ENCODE measurements around the gene CRY1.

CRY1 gene

GRCh38 chr12:106986625-106987389 lies 106.5 kb downstream of the CRY1 start, which contains the start of gene MTERF2:
Gene MTERF2, minus strand, starts transcription at chr12:106987146. Its CDS starts 8,432 bp downstream, at chr12:106978714.
- FAIRE-seq (no peak), DNase-seq (ENCODE audit: insufficient read length, low spot score) (peak; percentile 91)
- TF ChIP-seq, protein P1, sequence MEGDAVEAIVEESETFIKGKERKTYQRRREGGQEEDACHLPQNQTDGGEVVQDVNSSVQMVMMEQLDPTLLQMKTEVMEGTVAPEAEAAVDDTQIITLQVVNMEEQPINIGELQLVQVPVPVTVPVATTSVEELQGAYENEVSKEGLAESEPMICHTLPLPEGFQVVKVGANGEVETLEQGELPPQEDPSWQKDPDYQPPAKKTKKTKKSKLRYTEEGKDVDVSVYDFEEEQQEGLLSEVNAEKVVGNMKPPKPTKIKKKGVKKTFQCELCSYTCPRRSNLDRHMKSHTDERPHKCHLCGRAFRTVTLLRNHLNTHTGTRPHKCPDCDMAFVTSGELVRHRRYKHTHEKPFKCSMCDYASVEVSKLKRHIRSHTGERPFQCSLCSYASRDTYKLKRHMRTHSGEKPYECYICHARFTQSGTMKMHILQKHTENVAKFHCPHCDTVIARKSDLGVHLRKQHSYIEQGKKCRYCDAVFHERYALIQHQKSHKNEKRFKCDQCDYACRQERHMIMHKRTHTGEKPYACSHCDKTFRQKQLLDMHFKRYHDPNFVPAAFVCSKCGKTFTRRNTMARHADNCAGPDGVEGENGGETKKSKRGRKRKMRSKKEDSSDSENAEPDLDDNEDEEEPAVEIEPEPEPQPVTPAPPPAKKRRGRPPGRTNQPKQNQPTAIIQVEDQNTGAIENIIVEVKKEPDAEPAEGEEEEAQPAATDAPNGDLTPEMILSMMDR (IDR thresholded peaks at IDR 0.05; ENCODE audit: insufficient read depth, missing control alignments) = no peak

- TF ChIP-seq, protein P1 (IDR thresholded peaks at IDR 0.05; ENCODE audit: insufficient read depth, missing control alignments) = no peak
- no peak for FAIRE-seq
- DNase-seq (ENCODE audit: insufficient read length, low spot score) = no peak
These were observed 107.2 kb downstream of the CRY1 start for GRCh38 chr12:106986135-106986534.

GRCh38 chr12:106985479-106985878 lies 107.9 kb downstream of the CRY1 start:
- DNase-seq (ENCODE audit: insufficient read length, low spot score) (no peak), FAIRE-seq (no peak)
- TF ChIP-seq, protein P1 (IDR thresholded peaks at IDR 0.05; ENCODE audit: insufficient read depth, missing control alignments) = no peak

- FAIRE-seq (no peak), DNase-seq (ENCODE audit: insufficient read length, low spot score) (no peak)
- TF ChIP-seq, protein P1 (IDR thresholded peaks at IDR 0.05; ENCODE audit: insufficient read depth, missing control alignments) = no peak
These were observed 108.7 kb downstream of the CRY1 start for GRCh38 chr12:106984588-106985137.

- DNase-seq (ENCODE audit: insufficient read length, low spot score) (no peak), FAIRE-seq (no peak)
- TF ChIP-seq, protein P1 (IDR thresholded peaks at IDR 0.05; ENCODE audit: insufficient read depth, missing control alignments) = no peak
These were observed 111.1 kb downstream of the CRY1 start for GRCh38 chr12:106982229-106982628.

DNA sequence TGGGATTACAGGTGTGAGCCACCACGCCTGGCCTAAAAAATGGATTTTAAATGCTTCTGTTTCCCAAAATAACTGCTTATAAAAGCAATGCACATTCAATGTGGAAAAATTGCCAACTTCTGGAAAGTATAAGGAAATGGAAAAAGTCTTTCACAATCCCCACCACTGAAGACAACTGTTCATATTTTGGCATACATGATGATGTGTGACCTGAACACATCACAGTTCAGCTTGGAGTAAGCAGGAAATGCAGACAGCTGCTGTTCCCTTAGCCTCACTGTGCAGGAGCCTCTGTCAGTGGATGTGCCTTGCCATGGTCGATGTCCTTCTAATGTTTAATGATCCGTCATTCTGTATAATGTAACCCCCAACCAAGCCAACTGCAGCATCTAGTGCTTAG lies 111.6 kb downstream of the CRY1 start:
- DNase-seq (ENCODE audit: insufficient read length, low spot score) (no peak), FAIRE-seq (no peak)
- TF ChIP-seq, protein P1 (IDR thresholded peaks at IDR 0.05; ENCODE audit: insufficient read depth, missing control alignments) = no peak

DNA sequence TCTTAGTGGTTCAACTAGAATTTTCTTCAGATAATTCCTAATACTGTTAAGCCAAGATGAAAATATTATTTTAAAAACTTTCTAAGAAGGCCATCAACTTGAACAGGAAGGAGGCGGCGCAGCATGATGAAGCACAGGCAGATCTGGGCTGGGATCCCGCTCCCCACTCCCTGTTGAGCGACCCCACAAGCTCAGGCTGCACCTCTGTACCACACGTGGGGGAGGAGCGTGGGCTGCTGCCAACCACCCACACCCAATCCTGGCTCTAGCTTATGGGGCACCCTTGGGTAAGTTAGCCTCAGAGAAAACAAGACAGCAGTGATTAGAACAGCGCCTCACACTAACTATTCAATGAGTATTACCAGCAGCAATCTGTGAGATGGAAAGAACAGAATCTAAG lies 112.4 kb downstream of the CRY1 start:
- FAIRE-seq (no peak), DNase-seq (ENCODE audit: insufficient read length, low spot score) (no peak)
- TF ChIP-seq, protein P1 (IDR thresholded peaks at IDR 0.05; ENCODE audit: insufficient read depth, missing control alignments) = no peak

Data from D721Med (cell line).